ENCODE measurements around the gene PLEKHA1. TPM values are rescaled to one million over a fixed set of nuclear protein-coding genes. Genes with fewer than 3 reads are reported as not detected.

PLEKHA1 gene
- total RNA-seq, 1 donor from 2014 or later: 38.2 TPM

GRCh38 chr10:122417667-122418066 is 43.2 kb downstream of the PLEKHA1 start:
- no peak for DNase-seq (ENCODE audit: low spot score)
- H3K4me1 Mint-ChIP-seq (ENCODE audit: unreplicated experiment): no peaks in the 10 kb centered on the region
- no peaks in the 10 kb centered on the region for H3K9me3 Mint-ChIP-seq (ENCODE audit: unreplicated experiment)
- peaks cover 2% of the 10 kb centered on the region for H3K27me3 Mint-ChIP-seq (ENCODE audit: unreplicated experiment)
- no peak overlapping the region for H3K27ac Mint-ChIP-seq (ENCODE audit: unreplicated experiment)
- H3K4me3 Mint-ChIP-seq (ENCODE audit: unreplicated experiment): no peak overlapping the region
- H3K36me3 Mint-ChIP-seq (ENCODE audit: low read depth, unreplicated experiment): peaks cover 8% of the 10 kb centered on the region
- TF ChIP-seq CTCF (IDR thresholded peaks at IDR 0.05; ENCODE audit: unreplicated experiment): no peak

GRCh38 chr10:122419016-122419415 is 44.5 kb downstream of the PLEKHA1 start:
- no peaks in the 10 kb centered on the region for H3K9me3 Mint-ChIP-seq (ENCODE audit: unreplicated experiment)
- TF ChIP-seq CTCF (IDR thresholded peaks at IDR 0.05; ENCODE audit: unreplicated experiment): no peak
- no peak overlapping the region for H3K27ac Mint-ChIP-seq (ENCODE audit: unreplicated experiment)
- no peak overlapping the region for H3K4me3 Mint-ChIP-seq (ENCODE audit: unreplicated experiment)
- DNase-seq (ENCODE audit: low spot score): no peak
- peaks cover 2% of the 10 kb centered on the region for H3K27me3 Mint-ChIP-seq (ENCODE audit: unreplicated experiment)
- no peaks in the 10 kb centered on the region for H3K4me1 Mint-ChIP-seq (ENCODE audit: unreplicated experiment)
- H3K36me3 Mint-ChIP-seq (ENCODE audit: low read depth, unreplicated experiment): peaks cover 8% of the 10 kb centered on the region

GRCh38 chr10:122419876-122420623 is 45.5 kb downstream of the PLEKHA1 start:
- H3K4me3 Mint-ChIP-seq (ENCODE audit: unreplicated experiment): no peak overlapping the region
- H3K4me1 Mint-ChIP-seq (ENCODE audit: unreplicated experiment): no peaks in the 10 kb centered on the region
- H3K27me3 Mint-ChIP-seq (ENCODE audit: unreplicated experiment): peaks cover 2% of the 10 kb centered on the region
- no peak for DNase-seq (ENCODE audit: low spot score)
- TF ChIP-seq CTCF (IDR thresholded peaks at IDR 0.05; ENCODE audit: unreplicated experiment): no peak
- peaks cover 8% of the 10 kb centered on the region for H3K36me3 Mint-ChIP-seq (ENCODE audit: low read depth, unreplicated experiment)
- no peak overlapping the region for H3K27ac Mint-ChIP-seq (ENCODE audit: unreplicated experiment)
- H3K9me3 Mint-ChIP-seq (ENCODE audit: unreplicated experiment): no peaks in the 10 kb centered on the region

- no peak overlapping the region for H3K4me3 Mint-ChIP-seq (ENCODE audit: unreplicated experiment)
- H3K27ac Mint-ChIP-seq (ENCODE audit: unreplicated experiment): no peak overlapping the region
- peaks cover 8% of the 10 kb centered on the region for H3K36me3 Mint-ChIP-seq (ENCODE audit: low read depth, unreplicated experiment)
- H3K9me3 Mint-ChIP-seq (ENCODE audit: unreplicated experiment): no peaks in the 10 kb centered on the region
- no peaks in the 10 kb centered on the region for H3K4me1 Mint-ChIP-seq (ENCODE audit: unreplicated experiment)
- TF ChIP-seq CTCF (IDR thresholded peaks at IDR 0.05; ENCODE audit: unreplicated experiment): no peak
- H3K27me3 Mint-ChIP-seq (ENCODE audit: unreplicated experiment): peaks cover 2% of the 10 kb centered on the region
- no peak for DNase-seq (ENCODE audit: low spot score)
Measured at GRCh38 chr10:122420624-122421007, 46.1 kb downstream of the PLEKHA1 start.

GRCh38 chr10:122421054-122421625 is 46.6 kb downstream of the PLEKHA1 start:
- H3K27ac Mint-ChIP-seq (ENCODE audit: unreplicated experiment): no peak overlapping the region
- TF ChIP-seq CTCF (IDR thresholded peaks at IDR 0.05; ENCODE audit: unreplicated experiment): no peak
- H3K4me1 Mint-ChIP-seq (ENCODE audit: unreplicated experiment): no peaks in the 10 kb centered on the region
- peaks cover 8% of the 10 kb centered on the region for H3K36me3 Mint-ChIP-seq (ENCODE audit: low read depth, unreplicated experiment)
- no peaks in the 10 kb centered on the region for H3K27me3 Mint-ChIP-seq (ENCODE audit: unreplicated experiment)
- H3K4me3 Mint-ChIP-seq (ENCODE audit: unreplicated experiment): no peak overlapping the region
- no peaks in the 10 kb centered on the region for H3K9me3 Mint-ChIP-seq (ENCODE audit: unreplicated experiment)
- no peak for DNase-seq (ENCODE audit: low spot score)

Data from endothelial cell (in vitro differentiated cells).